Psoas muscle (tissue), 8 donors: Measurements from ENCODE around the gene GRIN3B. TPM values are rescaled to one million over a fixed set of nuclear protein-coding genes. Genes with fewer than 3 reads are reported as not detected.

Source experiments
- ATAC-seq, 4 donors: fragments of 200-7000 bp; cut with Tn5 transposase; one replicate each; pipeline ENCODE4 v1.9.1; 2020; ENCODE audit warnings: moderate library complexity in 3 of 4, mild to moderate bottlenecking in 2 of 4
- DNase-seq, 2 donors: peaks; one replicate each; pipeline ENCODE4 v3.0.0-alpha.2; 2020
- H3K27ac ChIP-seq: fragments of 200-600 bp; one replicate; pipeline ENCODE4 v1.8.0; 2022
- H3K27me3 ChIP-seq, 3 donors: fragments of 200-600 bp in 1 of 3; one replicate each; pipeline versions ENCODE4 v1.6.1 to v1.8.0; 2013 to 2022; ENCODE audit warnings: low read length in 2 of 3, mild to moderate bottlenecking in 2 of 3, moderate library complexity in 1 of 3; ENCODE audit not compliant: insufficient read depth in 3 of 3
- H3K36me3 ChIP-seq, 2 donors: fragments of 200-600 bp in 1 of 2; one replicate each; pipeline versions ENCODE4 v1.6.1 to v1.8.0; 2013 to 2022; ENCODE audit warnings: low read depth in 1 of 2, mild to moderate bottlenecking in 1 of 2, moderate library complexity in 1 of 2; ENCODE audit not compliant: insufficient read depth in 1 of 2
- H3K4me1 ChIP-seq: fragments of 200-600 bp; one replicate; pipeline ENCODE4 v1.8.0; 2022
- H3K4me3 ChIP-seq: fragments of 200-600 bp; one replicate; pipeline ENCODE4 v1.8.0; 2022; ENCODE audit warnings: mild to moderate bottlenecking
- H3K9me3 ChIP-seq: fragments of 200-600 bp; one replicate; pipeline ENCODE4 v1.8.0; 2022
- WGBS, 3 donors: extraction: QIAGEN DNeasy Blood & Tissue Kit; methylation state at CpG; one replicate each; pipeline versions ENCODE4 v1.1.6 to v1.1.7; 2013; 5-methylcytosine and 5-hydroxymethylcytosine counted together
- intact Hi-C, 2 donors: fragments of 100-400 bp; cut with DNase I; formaldehyde crosslinking; loops; one replicate each; pipeline versions ENCODE4 v1.11.0 to v1.14.2; 2022
- polyA plus RNA-seq, 3 donors: library from polyadenylated mRNA; stranded (reverse); fragments of 200-250 nt; gene quantifications; one replicate each; pipeline ENCODE4 v1.2.3, GENCODE V29; 2013
- total RNA-seq, 4 donors: library from RNA; stranded (reverse); fragmentation: NEBNext Ultra II Directional in 2 of 4; extraction: Animal tissue kit (Norgen Biotek cat#: 25700) in 2 of 4; gene quantifications; one replicate each; pipeline versions ENCODE4 v1.2.1 to v1.2.4, GENCODE V29; 2021 to 2023
- TF ChIP-seq, protein P1 (sequence below): fragments of 200-600 bp; IDR thresholded peaks from one replicate; pipeline ENCODE4 v1.8.0; 2022; ENCODE audit warnings: antibody characterized with exemption
- donor health status: healthy with polysubstance abuse.
- donor health status: DM: no; HTN: no; CAD: no; lungs with moderate emphysema.
- donor health status: Bipolar disorder and iron deficiency.
- donor health status: healthy.
- donor health status: DM: yes; HTN: yes; CAD: no.
- donor health status: DM: no; HTN: no; CAD: no.
- donor health status: DM: no; HTN: no; CAD: no.
- donor health status: DM: yes; HTN: yes; CAD: no.

GRIN3B gene
- total and polyA plus RNA-seq, 7 donors = 0.01 to 0.16 TPM; not detected in 5

DNA sequence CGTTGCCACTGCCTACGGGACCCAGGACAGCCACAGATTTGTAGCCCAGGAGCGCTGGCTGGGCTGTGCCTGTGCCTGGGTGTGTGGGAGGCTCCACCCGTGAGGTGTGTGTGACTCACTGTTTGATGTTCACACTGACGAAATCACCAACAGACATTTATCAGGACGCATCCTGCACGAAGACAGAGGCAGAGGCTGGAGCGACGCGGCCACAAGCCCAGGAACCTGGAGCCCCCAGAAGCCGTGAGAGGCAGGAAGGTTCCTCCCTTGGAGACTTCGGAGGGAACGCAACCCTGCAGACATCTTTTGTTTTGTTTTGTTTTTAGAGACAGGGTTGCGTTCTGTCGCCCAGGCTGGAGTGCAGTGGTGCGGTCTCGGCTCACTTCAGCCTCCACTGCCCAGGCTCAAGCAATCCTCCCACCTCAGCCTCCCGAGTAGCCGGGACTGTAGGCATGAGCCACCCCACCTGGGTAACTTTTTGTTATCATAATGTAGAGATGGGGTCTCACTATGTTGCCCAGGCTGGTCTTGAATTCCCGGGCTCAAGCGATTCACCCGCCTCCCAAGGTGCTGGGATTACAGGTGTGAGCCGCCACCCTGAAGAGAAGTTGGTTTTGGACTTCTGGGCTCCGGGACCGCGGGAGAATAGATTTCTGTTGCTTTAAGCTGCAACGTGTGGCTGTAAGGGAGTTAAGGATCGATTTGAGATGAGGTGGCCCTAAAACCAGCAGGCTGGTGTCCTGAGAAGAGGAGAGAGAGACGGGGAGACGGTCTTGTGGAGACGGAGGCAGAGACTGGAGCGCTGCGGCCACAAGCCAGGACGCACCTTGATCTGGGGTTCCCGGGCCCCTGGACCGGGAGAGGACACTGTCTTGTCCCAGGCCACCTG lies 41.0 kb upstream of the GRIN3B start:
- peaks cover 0 to 1% (median 0%) of the 10 kb centered on the region in 3 donors for H3K27me3 ChIP-seq
- H3K4me1 ChIP-seq = no peaks in the 10 kb centered on the region
- ATAC-seq = no peak
- no peak overlapping the region for H3K27ac ChIP-seq
- TF ChIP-seq, protein P1, sequence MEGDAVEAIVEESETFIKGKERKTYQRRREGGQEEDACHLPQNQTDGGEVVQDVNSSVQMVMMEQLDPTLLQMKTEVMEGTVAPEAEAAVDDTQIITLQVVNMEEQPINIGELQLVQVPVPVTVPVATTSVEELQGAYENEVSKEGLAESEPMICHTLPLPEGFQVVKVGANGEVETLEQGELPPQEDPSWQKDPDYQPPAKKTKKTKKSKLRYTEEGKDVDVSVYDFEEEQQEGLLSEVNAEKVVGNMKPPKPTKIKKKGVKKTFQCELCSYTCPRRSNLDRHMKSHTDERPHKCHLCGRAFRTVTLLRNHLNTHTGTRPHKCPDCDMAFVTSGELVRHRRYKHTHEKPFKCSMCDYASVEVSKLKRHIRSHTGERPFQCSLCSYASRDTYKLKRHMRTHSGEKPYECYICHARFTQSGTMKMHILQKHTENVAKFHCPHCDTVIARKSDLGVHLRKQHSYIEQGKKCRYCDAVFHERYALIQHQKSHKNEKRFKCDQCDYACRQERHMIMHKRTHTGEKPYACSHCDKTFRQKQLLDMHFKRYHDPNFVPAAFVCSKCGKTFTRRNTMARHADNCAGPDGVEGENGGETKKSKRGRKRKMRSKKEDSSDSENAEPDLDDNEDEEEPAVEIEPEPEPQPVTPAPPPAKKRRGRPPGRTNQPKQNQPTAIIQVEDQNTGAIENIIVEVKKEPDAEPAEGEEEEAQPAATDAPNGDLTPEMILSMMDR = no peak
- no peak overlapping the region for H3K4me3 ChIP-seq
- no peak for DNase-seq
- peaks cover 0 to 4% of the 10 kb centered on the region in 2 donors for H3K36me3 ChIP-seq
- intact Hi-C loops = no loop called here
- H3K9me3 ChIP-seq = no peaks in the 10 kb centered on the region
- WGBS, 3 donors = 84 to 86% (median 84%) methylated on average over 35 to 36 of the region's 36 CpGs

DNA sequence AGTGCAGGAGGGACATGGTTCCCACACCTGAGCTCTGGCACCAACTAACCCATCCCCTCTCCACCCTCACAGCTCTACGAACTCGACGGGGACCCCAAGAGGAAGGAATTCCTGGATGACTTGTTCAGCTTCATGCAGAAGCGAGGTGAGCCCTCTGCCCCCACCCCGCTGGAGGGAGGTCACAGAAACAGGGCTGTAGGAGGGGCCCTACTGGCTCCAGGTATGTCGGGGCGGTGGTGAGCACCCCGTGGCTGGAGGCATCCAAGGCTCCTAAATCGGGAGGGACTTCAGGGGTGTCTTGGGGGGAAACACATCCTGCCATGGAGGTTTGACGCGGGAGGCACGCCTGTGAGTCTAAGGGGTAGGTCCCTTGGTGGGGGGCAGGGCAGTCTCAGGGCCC lies 40.2 kb upstream of the GRIN3B start:
- H3K4me1 ChIP-seq = no peaks in the 10 kb centered on the region
- H3K36me3 ChIP-seq = peaks cover 0 to 8% of the 10 kb centered on the region in 2 donors
- no peak overlapping the region for H3K27ac ChIP-seq
- WGBS, 3 donors = 60 to 78% (median 68%) methylated on average over 12 of the region's 12 CpGs
- H3K9me3 ChIP-seq = no peaks in the 10 kb centered on the region
- DNase-seq (no peak), ATAC-seq (no peak)
- H3K4me3 ChIP-seq = no peak overlapping the region
- TF ChIP-seq, protein P1 = no peak
- H3K27me3 ChIP-seq = no peaks in the 10 kb centered on the region
- intact Hi-C loops = no loop called here

DNA sequence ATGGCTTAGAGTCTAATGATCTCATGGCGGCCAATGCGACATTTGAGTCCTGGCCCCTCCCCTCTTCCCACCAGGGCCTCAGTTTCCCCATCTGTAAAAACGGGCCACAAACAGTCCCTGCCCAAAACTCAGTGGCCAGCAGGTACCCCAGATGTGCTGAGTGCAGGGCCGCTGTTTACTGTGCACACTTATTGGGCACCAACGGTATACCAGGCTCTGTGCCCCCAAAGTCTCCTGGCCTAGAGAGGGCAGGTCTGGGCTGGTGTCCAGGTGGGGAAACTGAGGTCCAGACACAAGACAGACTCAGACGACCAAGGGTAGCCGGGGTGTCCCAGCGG lies 39.6 kb upstream of the GRIN3B start:
- Histone ChIP-seq H3K9me3 (no peaks in the 10 kb centered on the region), H3K27me3 (no peaks in the 10 kb centered on the region), H3K4me3 (no peak overlapping the region), H3K4me1 (no peaks in the 10 kb centered on the region), H3K36me3 (peaks cover 0 to 9% of the 10 kb centered on the region in 2 donors), H3K27ac (no peak overlapping the region)
- intact Hi-C loops = no loop called here
- TF ChIP-seq, protein P1 = no peak
- ATAC-seq (no peak), DNase-seq (no peak)
- WGBS, 3 donors = 71 to 78% (median 72%) methylated on average over 8 of the region's 8 CpGs

DNA sequence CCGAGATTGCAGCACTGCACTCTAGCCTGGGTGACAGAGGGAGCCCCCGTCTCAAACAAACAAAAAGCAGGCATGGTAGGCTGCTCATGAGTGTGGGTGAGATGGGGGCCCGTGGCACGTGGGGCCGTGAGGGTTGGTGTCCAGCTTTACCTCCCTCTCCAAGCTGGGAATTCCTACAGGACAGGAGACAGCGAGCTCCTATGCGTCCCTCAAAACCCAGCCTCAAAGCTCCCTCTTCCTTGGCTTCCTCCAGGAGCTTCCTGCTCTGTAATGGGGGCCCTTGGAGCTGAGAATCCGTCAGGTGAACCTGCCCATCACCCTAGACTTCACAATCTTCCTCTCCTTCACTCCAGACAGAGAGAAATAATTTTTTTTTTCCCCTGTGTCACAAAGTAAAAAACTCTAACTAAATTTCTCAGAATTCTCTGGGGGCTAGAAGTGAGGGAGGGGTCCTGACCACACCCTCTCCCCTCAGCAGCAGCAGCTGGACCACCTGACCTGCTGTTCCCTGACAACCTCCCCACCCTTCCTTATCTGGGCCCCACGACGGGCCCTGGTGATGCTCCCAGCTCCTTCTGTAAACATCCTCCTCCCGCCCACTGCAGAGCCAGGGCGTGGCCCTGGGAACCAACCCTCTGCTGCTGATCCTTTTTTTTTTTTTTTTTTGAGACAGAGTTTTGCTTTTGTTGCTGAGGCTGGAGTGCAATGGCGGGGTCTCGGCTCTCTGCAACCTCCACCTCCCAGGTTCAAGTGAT lies 38.2 kb upstream of the GRIN3B start:
- TF ChIP-seq, protein P1 = no peak
- Histone ChIP-seq H3K4me1 (no peaks in the 10 kb centered on the region), H3K4me3 (no peak overlapping the region), H3K27me3 (no peaks in the 10 kb centered on the region), H3K27ac (no peak overlapping the region), H3K36me3 (peaks cover 0 to 15% of the 10 kb centered on the region in 2 donors), H3K9me3 (no peaks in the 10 kb centered on the region)
- ATAC-seq = no peak
- DNase-seq = no peak
- intact Hi-C loops = no loop called here
- WGBS, 3 donors = 77 to 86% (median 85%) methylated on average over 14 of the region's 14 CpGs
